Spleen (tissue), 11 donors: ENCODE results near the gene DUSP5. TPM values are rescaled to one million over a fixed set of nuclear protein-coding genes. Genes with fewer than 3 reads are reported as not detected.

Experiments
- DNase-seq: peaks from one replicate; pipeline ENCODE4 v3.0.0-alpha.2; 2020
- H3K27ac ChIP-seq, 8 donors: fragments of 200-600 bp; sonication (generic) in 7 of 8; 1 replicate in 4 of 8; 2 replicates in 4 of 8; pipeline versions ENCODE4 v1.5.0 to v1.8.0; 2016 to 2021; ENCODE audit warnings: inconsistent platforms in 4 of 8, mild to moderate bottlenecking in 4 of 8, moderate library complexity in 1 of 8
- H3K27me3 ChIP-seq, 7 donors: fragments of 200-600 bp; sonication (generic) in 6 of 7; replicated peaks in 1 of 7; 1 replicate in 4 of 7; 2 replicates in 3 of 7; pipeline versions ENCODE4 v1.5.0 to v1.8.0; 2016 to 2021; ENCODE audit warnings: inconsistent platforms in 3 of 7, mild to moderate bottlenecking in 1 of 7
- H3K36me3 ChIP-seq, 6 donors: fragments of 200-600 bp; sonication (generic) in 5 of 6; 1 replicate in 4 of 6; 2 replicates in 2 of 6; pipeline versions ENCODE4 v1.5.0 to v1.8.0; 2016 to 2021; ENCODE audit warnings: inconsistent platforms in 2 of 6
- H3K4me1 ChIP-seq, 6 donors: fragments of 200-600 bp; sonication (generic) in 5 of 6; 1 replicate in 3 of 6; 2 replicates in 3 of 6; pipeline versions ENCODE4 v1.5.0 to v1.8.0; 2016 to 2021; ENCODE audit warnings: inconsistent platforms in 3 of 6
- H3K4me3 ChIP-seq, 8 donors: fragments of 200-600 bp; sonication (generic) in 7 of 8; 1 replicate in 4 of 8; 2 replicates in 4 of 8; pipeline versions ENCODE4 v1.5.0 to v1.8.0; 2016 to 2021; ENCODE audit warnings: inconsistent platforms in 4 of 8, mild to moderate bottlenecking in 4 of 8, moderate library complexity in 2 of 8
- H3K9me3 ChIP-seq, 8 donors: fragments of 200-600 bp; sonication (generic) in 7 of 8; 1 replicate in 4 of 8; 2 replicates in 4 of 8; pipeline versions ENCODE4 v1.5.0 to v1.8.0; 2016 to 2021; ENCODE audit warnings: inconsistent platforms in 4 of 8
- POLR2A ChIP-seq, 3 donors: fragments of 450-650 bp; IDR thresholded peaks; one replicate each; pipeline ENCODE4 v1.5.1; 2017; ENCODE audit warnings: antibody characterized with exemption in 3 of 3, mild to moderate bottlenecking in 1 of 3
- POLR2AphosphoS5 ChIP-seq, 3 donors: sonication (generic); formaldehyde crosslinking; IDR thresholded peaks; one replicate each; pipeline ENCODE4 v1.5.1; 2017; ENCODE audit warnings: antibody characterized with exemption in 3 of 3
- WGBS, 5 donors: extraction: QIAGEN DNeasy Blood & Tissue Kit in 3 of 5; methylation state at CpG; one replicate each; pipeline versions ENCODE4 v1.1.5 to v1.1.7; 2013 to 2018; 5-methylcytosine and 5-hydroxymethylcytosine counted together
- intact Hi-C: fragments of 100-400 bp; cut with DNase I; formaldehyde crosslinking; loops from one replicate; pipeline ENCODE4 v1.15.0; 2023; ENCODE audit warnings: low total_unique reads
- polyA plus RNA-seq, 3 donors: library from polyadenylated mRNA; stranded (reverse); fragments of 200-250 nt; gene quantifications; one replicate each; pipeline ENCODE4 v1.2.1, GENCODE V29; 2013
- total RNA-seq, 7 donors: library from RNA; depleted of rRNA in 3 of 7; stranded (reverse); fragments of >200 nt in 3 of 7; fragmentation: NEBNext Ultra II Directional in 4 of 7; extraction: Animal tissue kit (Norgen Biotek cat#: 25700) in 4 of 7; gene quantifications; one replicate each; pipeline versions ENCODE4 v1.1.0 to v1.2.1, GENCODE V29; 2016 to 2021
- TF ChIP-seq, protein P1 (sequence below), 11 experiments: fragments of 200-600 bp in 7 of 11; fragments of 450-650 bp in 4 of 11; sonication (generic) in 4 of 11; IDR thresholded peaks in 8 of 11; conservative IDR thresholded peaks in 3 of 11; 1 replicate in 7 of 11; 2 replicates in 4 of 11; pipeline versions ENCODE4 v1.4.0 to v1.8.0; 2016 to 2021; ENCODE audit warnings: antibody characterized with exemption in 11 of 11, inconsistent platforms in 4 of 11, mild to moderate bottlenecking in 1 of 11
- donor health status: healthy with polysubstance abuse.
- donor health status: DM: no; HTN: no; CAD: no; lungs with moderate emphysema.
- donor health status: DM: no; HTN: no; CAD: no.
- donor health status: Bipolar disorder and iron deficiency.
- donor health status: healthy.
- donor health status: DM: no; HTN: no; CAD: no.
- donor health status: DM: yes; HTN: yes; CAD: no.

The DUSP5 gene
- total and polyA plus RNA-seq, 10 donors, result 9.7 to 71.8 (median 30.6) TPM

DNA sequence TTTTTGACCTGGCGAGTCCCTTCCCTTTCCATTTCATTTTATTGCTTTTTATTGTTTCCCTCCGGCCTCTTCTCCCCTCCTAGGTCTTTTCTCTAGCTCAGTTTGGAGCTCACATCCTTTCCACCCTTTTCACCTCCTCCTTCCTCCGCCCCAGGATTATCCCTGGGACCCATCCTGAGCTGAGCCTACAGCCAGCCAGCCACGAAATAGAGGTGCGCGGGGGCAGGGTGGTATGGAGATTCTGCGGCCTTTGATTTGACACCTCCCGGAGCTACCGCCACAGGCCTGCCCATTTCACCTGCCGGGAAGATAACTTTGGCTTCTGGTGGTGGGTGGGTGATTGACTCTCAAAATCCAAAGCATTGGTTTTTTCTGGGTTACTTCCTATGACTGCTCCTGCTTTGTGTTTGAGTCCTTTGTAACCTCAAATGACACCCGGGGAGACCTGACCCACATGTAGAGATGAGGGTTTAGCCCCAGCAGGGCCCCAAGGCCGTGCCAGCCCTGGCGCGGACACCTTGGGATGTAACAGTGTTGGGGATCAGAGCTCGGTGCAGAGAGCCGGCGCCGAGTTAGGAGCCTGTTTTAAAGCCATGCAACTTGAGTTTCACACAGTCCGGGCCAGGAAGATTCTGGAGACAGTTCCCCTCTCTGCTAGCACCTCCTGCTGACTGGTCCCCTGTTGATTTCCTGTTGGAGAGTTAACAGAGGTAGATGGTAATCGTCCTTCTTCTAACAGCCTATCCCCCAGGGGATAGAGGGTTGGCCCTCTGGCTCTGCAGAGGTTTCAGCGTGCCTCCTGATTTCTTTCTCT, 1.5 kb downstream of the DUSP5 start:
- H3K4me1 ChIP-seq, result peaks cover 53 to 81% (median 74%) of the 10 kb centered on the region in 6 donors
- intact Hi-C loops, result no loop called here
- H3K4me3 ChIP-seq, result peak overlapping the region; percentile 46 to 75 (median 66)
- TF ChIP-seq, protein P1, sequence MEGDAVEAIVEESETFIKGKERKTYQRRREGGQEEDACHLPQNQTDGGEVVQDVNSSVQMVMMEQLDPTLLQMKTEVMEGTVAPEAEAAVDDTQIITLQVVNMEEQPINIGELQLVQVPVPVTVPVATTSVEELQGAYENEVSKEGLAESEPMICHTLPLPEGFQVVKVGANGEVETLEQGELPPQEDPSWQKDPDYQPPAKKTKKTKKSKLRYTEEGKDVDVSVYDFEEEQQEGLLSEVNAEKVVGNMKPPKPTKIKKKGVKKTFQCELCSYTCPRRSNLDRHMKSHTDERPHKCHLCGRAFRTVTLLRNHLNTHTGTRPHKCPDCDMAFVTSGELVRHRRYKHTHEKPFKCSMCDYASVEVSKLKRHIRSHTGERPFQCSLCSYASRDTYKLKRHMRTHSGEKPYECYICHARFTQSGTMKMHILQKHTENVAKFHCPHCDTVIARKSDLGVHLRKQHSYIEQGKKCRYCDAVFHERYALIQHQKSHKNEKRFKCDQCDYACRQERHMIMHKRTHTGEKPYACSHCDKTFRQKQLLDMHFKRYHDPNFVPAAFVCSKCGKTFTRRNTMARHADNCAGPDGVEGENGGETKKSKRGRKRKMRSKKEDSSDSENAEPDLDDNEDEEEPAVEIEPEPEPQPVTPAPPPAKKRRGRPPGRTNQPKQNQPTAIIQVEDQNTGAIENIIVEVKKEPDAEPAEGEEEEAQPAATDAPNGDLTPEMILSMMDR (IDR thresholded peaks at IDR 0.05 in 8 of 11, conservative IDR thresholded peaks at IDR 0.05 in 3 of 11), result peak in 3 of 11 experiments; percentile 12 to 36 (median 18)
- TF ChIP-seq POLR2AphosphoS5 (IDR thresholded peaks at IDR 0.05) (peak; percentile 14 to 62 (median 31)), POLR2A (IDR thresholded peaks at IDR 0.05) (peak in 1 of 3 donors; percentile 3)
- H3K27me3 ChIP-seq, result peaks cover 0 to 29% (median 0%) of the 10 kb centered on the region in 7 donors
- DNase-seq, result peak; percentile 78
- no peaks in the 10 kb centered on the region for H3K36me3 ChIP-seq
- no peaks in the 10 kb centered on the region for H3K9me3 ChIP-seq
- 40 to 48% (median 45%) methylated on average over 17 to 21 of the region's 21 CpGs for WGBS, 5 donors
- H3K27ac ChIP-seq, result peak overlapping the region; percentile 15 to 95 (median 91)

DNA sequence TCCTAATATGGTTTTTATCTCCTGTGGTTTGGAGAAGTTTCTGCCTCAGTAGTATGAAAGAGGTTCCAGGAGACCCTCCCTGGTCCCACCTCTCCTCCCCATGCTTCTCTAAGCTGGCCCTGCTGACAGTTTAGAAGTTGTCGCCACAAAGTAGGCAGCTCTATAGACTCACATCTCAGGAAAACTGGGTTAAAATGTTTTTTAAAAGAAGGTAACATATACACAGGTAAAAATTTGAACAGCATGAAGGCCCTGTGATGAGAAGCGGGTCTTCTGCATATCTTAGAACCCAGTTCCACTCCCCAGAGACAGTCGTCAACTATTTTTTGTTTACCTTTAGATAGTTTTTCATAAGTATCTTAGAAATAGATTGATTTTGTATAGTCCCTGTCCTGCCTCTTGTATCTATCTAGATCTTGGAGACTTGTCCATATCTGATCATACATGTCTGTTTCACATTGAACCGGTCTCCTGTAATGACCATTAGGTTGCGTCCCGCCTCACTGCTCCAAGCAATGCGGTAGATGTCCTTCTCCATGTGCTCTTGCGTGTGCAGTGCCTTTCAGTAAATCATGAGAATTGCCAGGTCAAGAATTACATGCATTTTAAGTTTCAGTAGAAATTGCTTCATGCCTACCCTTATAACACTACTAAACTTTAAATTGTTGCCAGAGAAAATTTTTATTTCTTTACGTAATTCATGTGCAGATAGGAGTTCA, 2.2 kb downstream of the DUSP5 start:
- H3K9me3 ChIP-seq, result no peaks in the 10 kb centered on the region
- peaks cover 0 to 1% (median 0%) of the 10 kb centered on the region in 6 donors for H3K36me3 ChIP-seq
- intact Hi-C loops, result loop anchor here (5.0 kb wide), 1 partner anchor 193 kb away; no protein-coding TSS in a partner anchor
- WGBS, 5 donors, result 76 to 84% (median 83%) methylated on average over 9 of the region's 9 CpGs
- peaks cover 61 to 89% (median 82%) of the 10 kb centered on the region in 6 donors for H3K4me1 ChIP-seq
- TF ChIP-seq POLR2AphosphoS5 (IDR thresholded peaks at IDR 0.05) (no peak), POLR2A (IDR thresholded peaks at IDR 0.05) (no peak)
- TF ChIP-seq, protein P1 (IDR thresholded peaks at IDR 0.05 in 8 of 11, conservative IDR thresholded peaks at IDR 0.05 in 3 of 11), result no peak
- no peak for DNase-seq
- peaks cover 0 to 29% (median 0%) of the 10 kb centered on the region in 7 donors for H3K27me3 ChIP-seq
- H3K4me3 ChIP-seq, result peak overlapping the region; percentile 46 to 75 (median 66)
- H3K27ac ChIP-seq, result peak overlapping the region; percentile 15 to 95 (median 91)

DNA sequence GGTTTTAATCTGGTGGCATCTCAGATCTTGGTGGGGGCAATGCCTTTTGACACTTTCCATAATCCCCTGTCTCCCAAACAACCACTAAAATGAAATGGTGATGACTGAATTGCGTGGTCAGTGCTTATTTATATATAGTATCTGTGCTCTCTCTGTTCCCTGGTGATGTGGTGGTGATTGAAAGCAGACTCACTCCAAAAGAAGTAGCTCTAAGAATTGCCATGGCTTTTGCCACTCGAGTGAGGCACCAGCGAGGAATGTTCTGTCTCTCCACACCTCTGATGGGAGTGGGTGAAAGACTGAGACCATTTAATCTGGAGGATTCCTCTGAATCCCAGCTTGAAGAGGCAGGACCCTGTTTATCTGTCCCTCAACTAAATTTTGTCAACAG, 2.8 kb downstream of the DUSP5 start:
- peak overlapping the region; percentile 24 to 95 (median 89) for H3K27ac ChIP-seq
- peaks cover 0 to 29% (median 0%) of the 10 kb centered on the region in 7 donors for H3K27me3 ChIP-seq
- no peak for DNase-seq
- WGBS, 5 donors, result 61 to 81% (median 71%) methylated on average over 3 of the region's 3 CpGs
- intact Hi-C loops, result loop anchor here (5.0 kb wide), 1 partner anchor 193 kb away; no protein-coding TSS in a partner anchor
- H3K9me3 ChIP-seq, result no peaks in the 10 kb centered on the region
- peak overlapping the region; percentile 13 to 75 (median 66) for H3K4me3 ChIP-seq
- H3K36me3 ChIP-seq, result peaks cover 0 to 4% (median 0%) of the 10 kb centered on the region in 6 donors
- TF ChIP-seq POLR2AphosphoS5 (IDR thresholded peaks at IDR 0.05) (no peak), POLR2A (IDR thresholded peaks at IDR 0.05) (no peak)
- TF ChIP-seq, protein P1 (IDR thresholded peaks at IDR 0.05 in 8 of 11, conservative IDR thresholded peaks at IDR 0.05 in 3 of 11), result no peak
- peaks cover 61 to 93% (median 88%) of the 10 kb centered on the region in 6 donors for H3K4me1 ChIP-seq
